Measurements from ENCODE around the gene LHX3.

LHX3 gene

GRCh38 chr9:136204838-136205706 lies at the start of gene LHX3:
Gene LHX3, minus strand, starts transcription at chr9:136205128. Its CDS starts 116 bp downstream, at chr9:136205012.
- H3K4me3 ChIP-seq (ENCODE audit: low read length), result no peak within 1 kb of the TSS
- no peak for DNase-seq (ENCODE audit: low read depth)
- no peak for TF ChIP-seq CTCF (conservative IDR thresholded peaks at IDR 0.05; ENCODE audit: low read length)

GRCh38 chr9:136253246-136254130 lies 48.6 kb upstream of the LHX3 start:
- no peak for DNase-seq (ENCODE audit: low read depth)
- H3K4me3 ChIP-seq (ENCODE audit: low read length), result no peak overlapping the region
- no peak for TF ChIP-seq CTCF (conservative IDR thresholded peaks at IDR 0.05; ENCODE audit: low read length)

GRCh38 chr9:136252846-136253245 lies 47.9 kb upstream of the LHX3 start:
- TF ChIP-seq CTCF (conservative IDR thresholded peaks at IDR 0.05; ENCODE audit: low read length), result no peak
- no peak for DNase-seq (ENCODE audit: low read depth)
- H3K4me3 ChIP-seq (ENCODE audit: low read length), result no peak overlapping the region

GRCh38 chr9:136252281-136252680 lies 47.4 kb upstream of the LHX3 start:
- H3K4me3 ChIP-seq (ENCODE audit: low read length), result no peak overlapping the region
- no peak for DNase-seq (ENCODE audit: low read depth)
- no peak for TF ChIP-seq CTCF (conservative IDR thresholded peaks at IDR 0.05; ENCODE audit: low read length)

- no peak for DNase-seq (ENCODE audit: low read depth)
- no peak for TF ChIP-seq CTCF (conservative IDR thresholded peaks at IDR 0.05; ENCODE audit: low read length)
- no peak overlapping the region for H3K4me3 ChIP-seq (ENCODE audit: low read length)
Observed at GRCh38 chr9:136251264-136252115, 46.6 kb upstream of the LHX3 start.

- TF ChIP-seq CTCF (conservative IDR thresholded peaks at IDR 0.05; ENCODE audit: low read length), result no peak
- no peak for DNase-seq (ENCODE audit: low read depth)
- H3K4me3 ChIP-seq (ENCODE audit: low read length), result no peak overlapping the region
Observed at GRCh38 chr9:136250676-136251075, 45.7 kb upstream of the LHX3 start.

Measured in AG10803 (cell line).